NCI-H1417 treated with DMSO at 0.1 percent for 48 hours (cell line): Measurements from ENCODE around the gene SLC2A4RG.
A peak's percentile ranks its signal among the peaks of the same experiment; 100 is the strongest.

Experiments
- DNase-seq: peaks from one replicate; lab custom pipeline; 2025; lab: John Stamatoyannopoulos, UW

The SLC2A4RG gene

DNA sequence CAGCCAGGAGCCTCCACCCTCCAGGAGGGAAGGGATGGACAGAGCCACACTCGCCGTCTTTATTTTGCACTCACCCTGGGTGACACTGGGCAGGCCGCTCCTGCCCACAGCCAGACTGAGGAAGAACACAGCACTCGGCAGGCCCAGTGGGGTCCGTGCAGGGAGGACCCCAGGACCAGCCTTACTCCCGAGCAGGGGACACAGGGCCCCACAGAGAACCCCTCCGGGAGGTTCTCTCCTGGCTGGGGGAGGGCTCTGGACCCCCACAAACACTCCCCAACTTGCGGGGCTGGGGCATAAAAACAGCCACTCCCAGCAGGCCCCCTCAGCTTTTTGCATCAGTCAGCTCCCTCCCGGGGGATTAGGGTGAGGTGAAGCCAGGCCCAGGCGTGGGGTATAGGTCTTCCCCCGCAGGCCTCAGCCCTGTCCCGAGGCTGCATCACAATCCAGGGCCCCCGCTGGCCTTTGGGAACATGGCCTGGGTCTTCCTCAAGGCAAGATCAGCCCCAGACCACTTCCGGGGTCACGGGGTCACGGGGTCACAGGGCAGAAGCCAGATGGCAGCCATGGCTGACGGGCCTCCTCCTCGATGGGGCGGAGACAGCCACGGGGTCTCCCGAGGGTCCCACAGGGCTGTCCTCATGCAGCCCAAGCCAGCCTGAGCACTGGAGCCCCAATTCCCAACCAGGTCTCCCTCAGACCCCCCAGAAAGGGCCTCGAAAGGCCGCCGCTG is 39.9 kb upstream of the SLC2A4RG start:
- DNase-seq: no peak

DNA sequence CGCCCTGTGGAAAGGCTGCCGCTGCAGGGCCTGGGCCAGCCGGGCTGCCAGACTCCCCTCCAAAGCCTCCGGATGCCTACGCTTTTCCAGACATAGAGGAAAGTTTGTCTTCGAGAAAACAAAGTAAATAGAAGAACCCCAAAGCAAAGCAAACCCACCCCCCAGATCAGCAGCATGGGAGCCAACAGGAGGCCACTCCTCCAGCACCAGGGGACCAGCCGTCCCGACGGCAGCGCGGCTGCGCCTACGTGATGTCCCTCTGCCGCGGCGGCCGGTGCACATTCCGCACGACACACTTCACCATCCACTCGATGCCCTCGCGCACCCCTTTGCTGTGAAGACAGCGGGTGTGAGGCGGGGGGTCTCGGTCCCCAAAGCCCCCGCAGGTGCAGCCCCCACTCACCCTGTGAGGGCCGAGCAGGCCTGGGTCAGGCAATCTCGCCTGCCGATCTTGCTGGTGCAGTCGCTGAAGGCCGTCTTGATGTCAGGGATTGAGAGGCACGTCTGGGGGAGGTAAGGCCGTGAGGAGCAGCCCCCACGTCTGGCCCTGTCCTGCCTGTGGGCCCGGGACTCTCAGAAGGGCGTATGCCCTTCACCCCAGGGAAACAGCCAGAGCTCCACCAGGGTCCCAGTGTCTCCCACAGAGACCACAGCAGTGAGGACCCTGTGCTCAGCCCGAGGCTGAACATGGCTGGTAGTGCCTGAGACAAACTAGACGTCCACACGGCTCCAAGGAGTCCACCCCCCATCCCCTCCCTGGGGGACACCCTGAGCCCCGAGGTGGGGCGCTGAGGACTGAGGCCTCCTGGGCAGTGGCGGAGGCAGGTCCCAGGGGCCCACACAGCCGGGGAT is 39.2 kb upstream of the SLC2A4RG start:
- DNase-seq: no peak

- no peak for DNase-seq
These were observed 38.6 kb upstream of the SLC2A4RG start for GRCh38 chr20:63701051-63701328.

DNA sequence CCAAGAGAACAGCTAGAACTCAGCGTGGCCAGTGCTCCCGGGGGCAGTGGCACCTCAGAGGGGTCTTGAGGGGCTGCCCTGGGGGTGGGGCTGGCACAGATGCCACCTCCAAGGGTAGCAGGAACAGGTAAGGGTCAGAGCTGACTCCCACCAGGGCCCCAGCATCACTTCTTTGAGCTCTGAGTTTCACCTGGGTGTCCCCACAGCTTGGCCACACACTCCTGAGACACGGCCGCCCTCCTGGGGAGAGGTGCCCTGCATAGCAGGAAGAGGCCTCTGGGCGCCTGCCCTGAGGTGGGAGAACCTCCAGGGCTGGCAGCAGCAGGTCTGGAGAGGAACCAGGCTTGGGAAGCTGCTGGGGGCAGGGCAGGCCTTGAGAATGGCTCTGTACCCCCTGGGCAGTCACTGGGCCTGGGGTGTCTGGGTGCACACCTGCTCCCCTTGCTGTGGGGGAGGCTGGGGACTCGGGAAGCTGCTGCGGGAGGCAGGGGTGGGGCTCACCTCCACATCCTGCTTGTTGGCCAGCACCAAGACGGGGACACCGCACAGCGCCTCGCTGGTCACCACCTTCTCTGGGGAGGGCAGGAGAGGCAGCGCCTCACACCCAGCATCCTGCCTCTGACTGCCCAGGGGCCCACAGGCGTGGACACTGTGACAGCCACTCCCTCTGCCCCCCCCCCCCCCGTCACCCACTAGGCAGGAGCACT is 38.1 kb upstream of the SLC2A4RG start:
- no peak for DNase-seq

- no peak for DNase-seq
These were observed 37.4 kb upstream of the SLC2A4RG start for GRCh38 chr20:63702036-63702665.

DNA sequence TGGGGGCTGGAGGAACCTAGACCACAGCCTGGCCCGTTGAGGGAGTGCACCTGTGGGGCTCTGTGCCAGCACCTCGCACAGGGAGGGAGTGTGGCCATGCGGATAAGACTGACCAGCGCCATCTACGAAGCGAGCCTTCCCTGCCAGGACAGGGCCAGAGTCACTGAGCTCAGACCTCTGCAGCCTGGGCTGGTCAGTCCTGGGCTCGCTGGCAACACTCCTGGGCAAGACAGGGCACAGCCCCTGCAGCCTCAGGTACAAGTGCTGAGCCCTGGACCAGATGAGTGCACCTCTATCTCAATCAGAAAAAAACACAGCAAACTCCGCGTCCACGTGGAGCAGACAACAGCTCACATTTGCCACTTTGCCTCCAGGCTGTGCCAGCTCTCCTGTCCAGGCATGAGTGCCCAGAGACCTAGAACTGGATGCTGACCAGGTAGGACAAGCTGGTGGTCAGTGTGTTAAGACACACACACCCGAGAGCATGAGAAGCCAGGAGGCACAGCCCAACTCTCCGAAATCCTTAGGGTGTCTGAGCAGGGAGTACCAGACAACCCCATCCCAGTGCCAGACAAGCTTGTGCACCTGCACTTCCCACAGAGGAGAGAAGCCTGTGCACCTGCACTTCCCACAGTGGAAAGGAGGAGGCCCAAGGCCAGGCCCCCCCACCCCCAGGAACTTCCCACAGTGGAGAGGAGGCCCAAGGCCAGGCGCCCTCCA is 36.7 kb upstream of the SLC2A4RG start:
- no peak for DNase-seq

DNA sequence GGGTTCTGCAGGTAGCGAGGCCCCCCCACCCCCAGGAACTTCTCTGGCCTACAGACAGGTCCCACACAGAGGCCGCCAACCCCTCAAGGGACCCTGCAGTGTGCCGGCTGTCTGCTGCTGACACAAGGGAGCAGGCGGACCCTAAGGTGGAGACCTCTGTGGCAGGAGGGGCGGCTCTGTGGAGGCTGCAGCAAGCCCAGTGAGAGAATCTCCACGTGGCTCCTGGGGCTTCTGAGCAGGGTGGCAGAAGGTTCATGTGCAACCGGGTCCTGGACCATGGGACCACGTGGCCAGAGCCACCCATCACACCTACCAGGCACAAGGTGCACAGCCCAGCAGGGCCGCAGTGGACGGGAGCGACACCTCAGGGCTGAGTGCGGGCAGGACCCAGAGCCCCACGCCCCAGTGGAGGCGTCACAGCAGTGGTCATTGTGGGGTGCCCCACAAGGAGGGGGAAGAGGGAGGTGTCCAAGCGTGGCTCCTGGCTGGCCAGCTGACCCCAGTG is 36.1 kb upstream of the SLC2A4RG start:
- DNase-seq: no peak

- DNase-seq: no peak
These were observed 35.4 kb upstream of the SLC2A4RG start for GRCh38 chr20:63703976-63704748.

DNA sequence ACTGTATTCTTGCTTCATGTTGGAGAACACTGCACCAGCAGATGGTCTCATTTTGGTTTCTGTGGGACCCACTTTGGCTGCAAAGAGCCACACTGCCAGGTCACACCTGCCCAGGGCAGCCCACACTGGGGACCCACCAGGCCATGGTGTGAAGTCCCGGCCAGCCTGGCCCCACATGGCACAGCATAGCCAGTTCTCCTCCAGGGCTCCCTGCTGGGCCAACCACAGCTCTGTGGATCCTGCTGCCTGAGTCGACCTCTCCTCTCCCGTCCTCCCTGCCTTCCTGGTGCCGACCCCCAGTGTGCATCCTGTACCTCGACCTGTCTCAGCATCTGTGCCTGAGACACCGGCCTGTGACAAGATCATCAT is 34.8 kb upstream of the SLC2A4RG start:
- DNase-seq: no peak

- DNase-seq: no peak
These were observed 34.1 kb upstream of the SLC2A4RG start for GRCh38 chr20:63705232-63706026.

DNA sequence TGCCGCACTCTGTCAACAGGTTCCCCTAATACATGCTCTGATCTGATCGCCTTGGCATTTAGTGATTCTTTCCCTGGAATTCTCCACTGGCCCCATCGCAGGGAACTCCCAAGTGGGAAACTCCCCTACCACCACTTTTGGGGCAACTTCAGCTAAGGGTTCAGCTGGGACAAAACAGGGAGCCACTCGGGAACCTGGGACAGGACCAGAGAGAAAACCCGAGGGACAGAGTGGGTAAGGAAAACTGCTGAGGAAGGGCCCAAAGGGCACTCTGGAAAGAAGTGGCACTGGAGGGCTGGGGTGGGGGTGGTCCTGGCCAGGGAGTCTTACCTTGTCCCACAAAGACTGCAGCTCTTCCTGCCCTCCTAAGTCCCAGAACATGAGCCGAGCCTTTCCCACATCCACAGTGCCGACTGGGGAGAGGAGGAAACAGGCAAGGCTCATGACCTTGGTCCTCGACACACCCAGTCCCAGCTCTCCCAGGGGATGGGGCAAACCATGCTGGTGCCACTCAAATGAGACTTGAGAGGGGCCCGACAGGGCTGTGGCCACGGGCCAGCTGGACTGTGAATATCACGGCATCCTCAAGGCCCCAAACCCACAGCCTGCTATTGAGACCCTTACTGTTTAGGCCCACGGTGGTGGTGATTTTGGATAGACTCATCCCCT is 33.4 kb upstream of the SLC2A4RG start:
- no peak for DNase-seq

GRCh38 chr20:63706852-63707557 is 32.6 kb upstream of the SLC2A4RG start:
- no peak for DNase-seq

DNA sequence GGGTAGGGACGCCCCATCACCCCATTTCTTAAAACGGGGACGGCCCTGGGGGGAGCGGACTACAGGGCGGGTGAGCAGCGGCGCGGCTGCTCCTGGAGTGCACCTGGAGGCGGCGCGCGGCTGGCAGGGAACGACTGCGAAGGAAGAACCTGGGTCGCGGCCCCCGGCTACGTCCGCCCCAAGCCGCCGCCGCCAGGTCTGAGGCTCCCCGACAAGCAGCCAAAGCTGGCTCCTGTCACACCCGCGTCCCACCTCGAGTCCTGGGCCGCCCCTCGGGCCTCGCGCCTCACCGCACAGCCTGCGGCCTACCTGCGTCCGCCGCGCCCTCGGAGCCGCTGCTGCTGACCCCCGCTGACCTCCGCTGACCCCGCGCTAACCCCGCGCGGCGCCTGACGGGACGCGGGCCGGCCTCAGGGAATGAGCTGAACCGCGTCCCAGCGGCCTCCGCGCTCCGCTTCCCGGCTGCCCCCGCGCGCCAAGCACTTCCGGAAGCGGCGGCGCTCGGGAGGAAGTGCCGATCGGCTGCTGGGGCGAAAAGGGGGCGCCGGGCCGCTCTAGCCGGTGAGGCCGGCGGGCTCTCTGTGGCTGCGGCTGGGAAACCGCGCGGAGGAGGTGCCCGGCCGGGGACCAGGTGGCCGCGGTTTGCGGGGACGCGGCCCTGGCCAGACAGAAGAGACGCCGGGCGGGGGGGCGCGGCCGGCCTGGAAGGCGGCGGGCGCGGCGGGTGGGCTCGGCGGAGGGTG is 31.8 kb upstream of the SLC2A4RG start, which contains the start of the genes ARFRP1 and ZGPAT:
ARFRP1 (minus strand) TSS at position 419 of the 743 bp plus-strand sequence. CDS start 885 bp downstream, outside the sequence.
ZGPAT (plus strand) TSS at position 482 of the 743 bp plus-strand sequence. CDS start 542 bp downstream, outside the sequence.
- peak; percentile 75 for DNase-seq

DNA sequence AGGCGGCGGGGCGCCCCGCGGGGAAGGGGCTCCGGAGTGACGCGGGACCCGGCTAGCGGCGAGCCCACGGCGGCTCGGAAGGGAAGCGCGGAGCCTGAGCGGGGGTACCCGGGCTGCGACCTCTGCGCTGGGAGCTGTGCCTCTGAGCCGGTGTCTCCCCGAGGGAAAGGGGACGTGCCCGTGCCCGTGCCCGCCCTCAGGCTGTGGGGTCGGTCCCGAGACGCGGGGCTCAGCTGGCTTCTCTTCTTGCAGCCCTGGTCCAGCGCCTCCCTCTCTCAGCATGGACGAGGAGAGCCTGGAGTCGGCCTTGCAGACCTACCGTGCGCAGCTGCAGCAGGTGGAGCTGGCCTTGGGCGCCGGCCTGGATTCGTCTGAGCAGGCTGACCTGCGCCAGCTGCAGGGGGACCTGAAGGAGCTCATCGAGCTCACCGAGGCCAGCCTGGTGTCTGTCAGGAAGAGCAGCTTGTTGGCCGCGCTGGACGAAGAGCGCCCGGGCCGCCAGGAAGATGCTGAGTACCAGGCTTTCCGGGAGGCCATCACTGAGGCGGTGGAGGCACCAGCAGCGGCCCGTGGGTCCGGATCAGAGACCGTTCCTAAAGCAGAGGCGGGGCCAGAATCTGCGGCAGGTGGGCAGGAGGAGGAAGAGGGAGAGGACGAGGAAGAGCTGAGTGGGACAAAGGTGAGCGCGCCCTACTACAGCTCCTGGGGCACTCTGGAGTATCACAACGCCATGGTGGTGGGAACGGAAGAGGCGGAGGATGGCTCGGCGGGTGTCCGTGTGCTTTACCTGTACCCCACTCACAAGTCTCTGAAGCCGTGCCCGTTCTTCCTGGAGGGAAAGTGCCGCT is 31.1 kb upstream of the SLC2A4RG start:
- DNase-seq: no peak

- no peak for DNase-seq
These were observed 30.4 kb upstream of the SLC2A4RG start for GRCh38 chr20:63709149-63709527.

DNA sequence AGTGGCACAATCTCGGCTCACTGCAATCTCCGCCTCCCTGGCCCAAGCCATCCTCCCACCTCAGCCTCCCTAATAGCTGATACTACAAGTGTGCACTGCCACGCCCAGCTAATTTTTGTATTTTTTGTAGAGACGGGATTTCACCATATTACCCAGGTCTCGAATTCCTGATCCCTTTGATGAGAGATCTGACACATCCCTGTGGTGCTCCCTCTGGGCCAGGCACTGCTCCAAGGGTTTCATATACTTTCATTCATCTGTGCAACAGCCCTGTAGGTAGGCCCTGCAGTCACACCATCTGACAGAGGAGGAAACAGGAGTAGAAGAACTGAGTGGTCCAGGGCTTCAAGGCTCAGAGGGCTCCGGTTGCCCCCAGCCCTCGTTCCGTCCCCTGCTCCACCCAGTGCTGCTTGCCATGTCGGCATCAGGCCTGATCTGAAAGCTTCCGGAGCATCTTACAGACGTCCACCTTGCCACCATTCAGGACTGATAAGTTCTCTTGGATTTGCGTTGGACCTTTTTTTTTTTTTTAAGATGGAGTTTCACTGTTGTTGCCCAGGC is 28.4 kb upstream of the SLC2A4RG start:
- no peak for DNase-seq

- no peak for DNase-seq
These were observed 27.4 kb upstream of the SLC2A4RG start for GRCh38 chr20:63712191-63712590.
